Sigmoid colon (tissue), 7 donors: ENCODE measurements around the gene TNFRSF13B. TPM values are rescaled to one million over a fixed set of nuclear protein-coding genes. Genes with fewer than 3 reads are reported as not detected.

Source experiments
- DNase-seq: peaks from one replicate; pipeline ENCODE4 v3.0.0-alpha.2; 2019
- H3K27ac ChIP-seq, 4 donors: fragments of 200-600 bp; sonication (generic); one replicate each; pipeline ENCODE4 v1.5.1; 2016 to 2019; ENCODE audit warnings: mild to moderate bottlenecking in 1 of 4
- H3K27me3 ChIP-seq, 3 donors: fragments of 200-600 bp; sonication (generic); one replicate each; pipeline ENCODE4 v1.5.1; 2019; ENCODE audit warnings: mild to moderate bottlenecking in 1 of 3
- H3K36me3 ChIP-seq, 4 donors: fragments of 200-600 bp; sonication (generic); one replicate each; pipeline ENCODE4 v1.5.1; 2016 to 2019
- H3K4me1 ChIP-seq, 4 donors: fragments of 200-600 bp; sonication (generic); one replicate each; pipeline ENCODE4 v1.5.1; 2017 to 2019
- H3K4me3 ChIP-seq, 4 donors: fragments of 200-600 bp; sonication (generic); one replicate each; pipeline ENCODE4 v1.5.1; 2017 to 2019; ENCODE audit warnings: mild to moderate bottlenecking in 2 of 4, moderate library complexity in 1 of 4
- H3K9me3 ChIP-seq, 4 donors: fragments of 200-600 bp in 3 of 4; sonication (generic) in 3 of 4; one replicate each; pipeline versions ENCODE4 v1.5.1 to v1.6.1; 2013 to 2019
- EP300 ChIP-seq, 4 donors: sonication (generic); formaldehyde crosslinking; IDR thresholded peaks; one replicate each; pipeline ENCODE4 v1.6.1; 2017; ENCODE audit warnings: antibody characterized with exemption in 4 of 4
- POLR2A ChIP-seq, 2 donors: fragments of 450-650 bp; IDR thresholded peaks; one replicate each; pipeline ENCODE4 v1.6.1; 2016; ENCODE audit warnings: antibody characterized with exemption in 2 of 2, mild to moderate bottlenecking in 2 of 2, moderate library complexity in 2 of 2
- POLR2AphosphoS5 ChIP-seq, 4 donors: sonication (generic); formaldehyde crosslinking; IDR thresholded peaks; one replicate each; pipeline ENCODE4 v1.6.1; 2017; ENCODE audit warnings: antibody characterized with exemption in 4 of 4
- WGBS, 2 donors: extraction: QIAGEN DNeasy Blood & Tissue Kit; methylation state at CpG; one replicate each; pipeline ENCODE4 v1.1.7; 2013; 5-methylcytosine and 5-hydroxymethylcytosine counted together
- intact Hi-C: fragments of 100-400 bp; cut with DNase I; formaldehyde crosslinking; loops from one replicate; pipeline ENCODE4 v1.15.1; 2023
- polyA plus RNA-seq, 3 donors: library from polyadenylated mRNA; stranded (reverse); fragments of 200-250 nt; gene quantifications; one replicate each; pipeline ENCODE4 v1.2.3, GENCODE V29; 2013
- total RNA-seq, 4 donors: library from RNA; depleted of rRNA; stranded (reverse); fragments of >200 nt; gene quantifications; one replicate each; pipeline ENCODE4 v1.1.0, GENCODE V29; 2016
- TF ChIP-seq, protein P1 (sequence below), 4 experiments: fragments of 450-650 bp in 3 of 4; fragments of 200-600 bp in 1 of 4; IDR thresholded peaks; one replicate each; pipeline ENCODE4 v1.5.1; 2016 to 2019; ENCODE audit warnings: antibody characterized with exemption in 4 of 4, mild to moderate bottlenecking in 3 of 4, moderate library complexity in 2 of 4
- donor health status: healthy with polysubstance abuse.
- donor health status: Bipolar disorder and iron deficiency.
- donor health status: healthy.

The TNFRSF13B gene
- total and polyA plus RNA-seq, 7 donors = 15.2 TPM; not detected in 6

DNA sequence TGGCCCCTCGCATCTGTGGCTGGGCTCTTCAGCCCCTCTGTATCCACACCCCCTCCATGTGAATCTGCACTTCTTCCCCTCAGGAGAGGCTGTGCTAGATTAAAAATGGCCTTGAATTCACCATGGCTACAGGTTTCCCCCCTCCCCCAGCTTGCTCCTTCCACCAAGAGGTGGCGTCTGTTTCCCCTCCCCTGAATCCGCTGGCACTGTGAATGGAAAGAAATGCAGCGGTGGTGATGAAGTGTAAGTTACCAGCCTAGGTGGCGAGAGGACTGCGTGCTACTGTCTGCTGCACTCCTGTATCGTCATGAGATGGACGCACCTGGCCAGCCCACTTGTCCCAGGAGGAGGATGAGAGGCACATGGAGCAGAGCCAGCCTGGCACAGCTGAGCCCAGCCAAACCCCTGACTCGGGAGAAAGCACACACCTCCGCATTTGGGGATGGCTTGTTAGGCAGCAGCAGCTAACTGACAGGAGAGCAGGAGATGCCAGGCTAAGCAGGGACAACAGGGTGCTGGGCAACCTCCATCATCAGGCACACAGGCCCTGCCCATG is 26.2 kb downstream of the TNFRSF13B start:
- DNase-seq = peak; percentile 50
- no peaks in the 10 kb centered on the region for H3K36me3 ChIP-seq

DNA sequence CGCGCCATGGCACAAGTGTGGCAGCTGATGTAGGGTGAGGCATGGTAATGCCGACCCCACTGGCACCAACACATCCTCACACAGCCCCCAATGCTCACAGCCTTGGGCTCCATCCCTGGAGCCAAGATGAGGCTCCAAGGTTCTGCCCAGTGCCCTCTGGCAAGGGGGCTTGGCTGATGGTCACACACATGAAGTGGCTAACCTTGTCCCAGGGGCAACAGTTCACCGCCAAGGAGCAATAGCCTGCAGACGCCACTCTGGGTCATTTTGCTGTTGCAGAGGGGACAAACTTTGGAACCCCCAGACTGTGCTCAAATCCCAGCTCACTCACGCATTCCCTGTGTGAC is 26.8 kb downstream of the TNFRSF13B start:
- H3K27ac ChIP-seq = no peak overlapping the region
- H3K4me1 ChIP-seq = no peaks in the 10 kb centered on the region
- 82 to 92% methylated on average over 6 of the region's 6 CpGs for WGBS, 2 donors
- intact Hi-C loops = no loop called here
- DNase-seq = peak; percentile 49
- no peaks in the 10 kb centered on the region for H3K36me3 ChIP-seq
- no peak overlapping the region for H3K4me3 ChIP-seq
- TF ChIP-seq EP300 (IDR thresholded peaks at IDR 0.05) = no peak
- peaks cover 0 to 7% (median 0%) of the 10 kb centered on the region in 3 donors for H3K27me3 ChIP-seq
- H3K9me3 ChIP-seq = peaks cover 0 to 9% (median 2%) of the 10 kb centered on the region in 4 donors

More for the DNA sequence above, 26.2 kb downstream of the TNFRSF13B start:
- Histone ChIP-seq H3K27me3 (peaks cover 0 to 7% (median 0%) of the 10 kb centered on the region in 3 donors), H3K4me3 (no peak overlapping the region), H3K4me1 (no peaks in the 10 kb centered on the region), H3K9me3 (peaks cover 0 to 9% (median 3%) of the 10 kb centered on the region in 4 donors), H3K27ac (no peak overlapping the region)
- TF ChIP-seq POLR2A (IDR thresholded peaks at IDR 0.05) = no peak
- TF ChIP-seq, protein P1, sequence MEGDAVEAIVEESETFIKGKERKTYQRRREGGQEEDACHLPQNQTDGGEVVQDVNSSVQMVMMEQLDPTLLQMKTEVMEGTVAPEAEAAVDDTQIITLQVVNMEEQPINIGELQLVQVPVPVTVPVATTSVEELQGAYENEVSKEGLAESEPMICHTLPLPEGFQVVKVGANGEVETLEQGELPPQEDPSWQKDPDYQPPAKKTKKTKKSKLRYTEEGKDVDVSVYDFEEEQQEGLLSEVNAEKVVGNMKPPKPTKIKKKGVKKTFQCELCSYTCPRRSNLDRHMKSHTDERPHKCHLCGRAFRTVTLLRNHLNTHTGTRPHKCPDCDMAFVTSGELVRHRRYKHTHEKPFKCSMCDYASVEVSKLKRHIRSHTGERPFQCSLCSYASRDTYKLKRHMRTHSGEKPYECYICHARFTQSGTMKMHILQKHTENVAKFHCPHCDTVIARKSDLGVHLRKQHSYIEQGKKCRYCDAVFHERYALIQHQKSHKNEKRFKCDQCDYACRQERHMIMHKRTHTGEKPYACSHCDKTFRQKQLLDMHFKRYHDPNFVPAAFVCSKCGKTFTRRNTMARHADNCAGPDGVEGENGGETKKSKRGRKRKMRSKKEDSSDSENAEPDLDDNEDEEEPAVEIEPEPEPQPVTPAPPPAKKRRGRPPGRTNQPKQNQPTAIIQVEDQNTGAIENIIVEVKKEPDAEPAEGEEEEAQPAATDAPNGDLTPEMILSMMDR (IDR thresholded peaks at IDR 0.05) = no peak
- TF ChIP-seq EP300 (IDR thresholded peaks at IDR 0.05) = no peak
- TF ChIP-seq POLR2AphosphoS5 (IDR thresholded peaks at IDR 0.05) = no peak
- intact Hi-C loops = no loop called here
- 66 to 70% methylated on average over 10 of the region's 10 CpGs for WGBS, 2 donors

DNA sequence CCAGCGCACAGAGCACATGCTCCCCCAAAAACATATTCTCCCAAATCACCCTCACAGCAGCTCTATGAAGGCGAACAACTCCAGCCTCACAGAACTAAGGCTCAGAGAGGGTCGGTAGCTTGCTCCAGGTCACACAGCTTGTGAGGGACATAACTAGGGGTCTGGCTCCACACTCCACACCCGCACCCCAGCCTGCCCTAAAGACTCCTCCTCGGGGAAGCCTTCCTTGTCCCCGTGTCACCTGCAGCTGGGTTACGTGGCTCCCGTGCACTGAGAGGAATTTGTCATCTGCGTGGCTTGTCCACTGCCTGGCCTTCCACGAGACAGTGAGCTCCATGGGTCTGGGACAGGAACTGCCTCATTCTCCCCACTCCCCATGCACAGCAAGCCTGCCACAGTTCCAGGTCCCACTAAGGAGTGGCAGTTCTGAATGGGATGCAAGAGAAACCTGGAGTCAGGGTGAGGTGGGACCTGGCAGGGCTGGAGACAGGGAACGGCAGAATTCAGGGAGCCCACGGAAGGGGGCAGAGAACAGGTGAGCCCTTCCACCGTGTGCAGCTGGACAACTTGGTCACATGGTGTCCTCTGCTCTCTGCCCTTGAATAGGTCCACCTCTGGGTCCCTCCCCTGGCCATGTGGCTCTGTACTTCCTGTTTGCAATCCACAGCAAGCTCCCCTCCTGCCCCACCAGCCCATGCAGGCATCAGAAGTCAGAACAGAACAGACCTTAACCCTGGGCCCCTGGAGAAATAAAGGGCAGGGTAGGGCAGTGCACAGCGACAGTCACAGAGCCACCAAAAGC is 27.4 kb downstream of the TNFRSF13B start:
- TF ChIP-seq, protein P1 (IDR thresholded peaks at IDR 0.05) = no peak
- TF ChIP-seq EP300 (IDR thresholded peaks at IDR 0.05) (no peak), POLR2AphosphoS5 (IDR thresholded peaks at IDR 0.05) (no peak), POLR2A (IDR thresholded peaks at IDR 0.05) (no peak)
- intact Hi-C loops = no loop called here
- H3K4me3 ChIP-seq = no peak overlapping the region
- WGBS, 2 donors = 72 to 80% methylated on average over 14 of the region's 14 CpGs
- H3K27me3 ChIP-seq = peaks cover 0 to 7% (median 0%) of the 10 kb centered on the region in 3 donors
- H3K9me3 ChIP-seq = peaks cover 0 to 9% (median 2%) of the 10 kb centered on the region in 4 donors
- no peaks in the 10 kb centered on the region for H3K36me3 ChIP-seq
- no peaks in the 10 kb centered on the region for H3K4me1 ChIP-seq
- DNase-seq = peak; percentile 46
- H3K27ac ChIP-seq = no peak overlapping the region

DNA sequence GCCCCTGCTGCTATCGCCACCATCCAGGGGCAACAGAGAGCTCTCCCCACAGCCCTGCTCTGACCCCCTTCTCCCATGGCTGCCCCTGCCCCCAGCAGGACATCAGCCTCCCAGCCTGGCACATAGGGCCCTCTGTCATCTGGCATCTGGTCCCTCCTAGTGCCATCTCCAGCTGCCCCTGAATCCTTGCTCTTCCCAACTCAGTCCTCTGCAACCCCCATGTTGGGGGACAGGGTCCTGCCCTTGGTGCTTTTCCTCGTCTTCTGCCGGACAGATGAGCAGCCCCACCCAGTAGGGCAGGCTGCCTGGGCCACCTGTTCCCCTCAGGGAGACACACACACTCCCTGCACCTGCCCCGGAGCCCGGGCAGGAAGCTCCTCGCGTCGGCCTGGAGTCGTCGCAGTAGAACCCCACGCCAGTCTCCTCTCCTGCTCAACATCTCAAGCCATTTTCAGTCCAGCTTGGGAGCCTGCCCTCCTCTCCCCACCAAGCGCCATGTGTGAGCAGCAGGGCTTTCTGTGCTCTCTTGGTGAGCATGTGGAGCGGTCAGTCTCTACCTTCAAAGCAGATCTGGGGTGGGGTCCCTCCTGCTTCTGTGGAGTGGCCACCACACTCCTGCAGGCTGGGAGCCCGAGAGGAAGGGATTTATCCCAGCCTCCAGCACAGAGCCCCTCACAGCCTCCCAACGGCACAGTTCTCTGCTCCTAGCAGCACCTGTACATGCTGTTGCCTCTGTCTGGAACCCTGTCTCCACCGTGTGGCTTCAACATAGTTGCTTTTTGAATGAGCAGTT is 28.2 kb downstream of the TNFRSF13B start:
- TF ChIP-seq EP300 (IDR thresholded peaks at IDR 0.05) = no peak
- TF ChIP-seq POLR2AphosphoS5 (IDR thresholded peaks at IDR 0.05) = no peak
- Histone ChIP-seq H3K4me3 (no peak overlapping the region), H3K27ac (no peak overlapping the region), H3K36me3 (no peaks in the 10 kb centered on the region), H3K4me1 (no peaks in the 10 kb centered on the region), H3K9me3 (peaks cover 0 to 3% (median under 1%) of the 10 kb centered on the region in 4 donors), H3K27me3 (peaks cover 0 to 7% (median 0%) of the 10 kb centered on the region in 3 donors)
- intact Hi-C loops = no loop called here
- DNase-seq = peak; percentile 36
- 50 to 70% methylated on average over 16 of the region's 16 CpGs for WGBS, 2 donors

DNA sequence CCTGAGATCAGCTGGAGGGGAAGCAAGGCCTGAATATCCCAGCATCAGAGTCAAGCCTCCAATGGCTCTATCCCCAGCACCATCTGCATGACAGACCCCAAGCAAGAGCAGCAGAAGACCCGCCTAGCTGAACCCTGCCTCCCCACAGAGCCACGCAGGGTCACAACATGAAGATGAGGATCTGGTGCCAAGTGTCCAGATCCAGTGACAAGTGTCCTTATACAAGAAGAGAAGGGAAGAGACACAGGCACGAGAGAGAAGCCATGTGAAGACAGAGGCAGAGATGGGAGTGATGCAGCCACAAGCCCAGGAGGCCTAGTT is 28.9 kb downstream of the TNFRSF13B start:
- 91 to 94% methylated on average over 3 of the region's 3 CpGs for WGBS, 2 donors
- Histone ChIP-seq H3K27me3 (peaks cover 0 to 7% (median 0%) of the 10 kb centered on the region in 3 donors), H3K9me3 (no peaks in the 10 kb centered on the region), H3K4me1 (no peaks in the 10 kb centered on the region), H3K27ac (no peak overlapping the region), H3K4me3 (no peak overlapping the region), H3K36me3 (no peaks in the 10 kb centered on the region)
- intact Hi-C loops = no loop called here
- DNase-seq = peak; percentile 50
- TF ChIP-seq, protein P1 (IDR thresholded peaks at IDR 0.05) = no peak
- no peak for TF ChIP-seq POLR2AphosphoS5 (IDR thresholded peaks at IDR 0.05)
- TF ChIP-seq EP300 (IDR thresholded peaks at IDR 0.05) = no peak
- no peak for TF ChIP-seq POLR2A (IDR thresholded peaks at IDR 0.05)
